GM19463 (cell line): ENCODE data around the gene PPFIBP1.
"Not testable (repeated sequence)": the region's sequence is repeated elsewhere in the genome, so short reads cannot be mapped to it uniquely, and the experiment has no call there.

Experiments
- ATAC-seq: cut with Tn5 transposase; IDR thresholded peaks from one replicate; pipeline ENCODE4 v1.9.1; 2021; ENCODE audit warnings: mild to moderate bottlenecking, moderate library complexity; ENCODE audit not compliant: unreplicated experiment

PPFIBP1 gene

DNA sequence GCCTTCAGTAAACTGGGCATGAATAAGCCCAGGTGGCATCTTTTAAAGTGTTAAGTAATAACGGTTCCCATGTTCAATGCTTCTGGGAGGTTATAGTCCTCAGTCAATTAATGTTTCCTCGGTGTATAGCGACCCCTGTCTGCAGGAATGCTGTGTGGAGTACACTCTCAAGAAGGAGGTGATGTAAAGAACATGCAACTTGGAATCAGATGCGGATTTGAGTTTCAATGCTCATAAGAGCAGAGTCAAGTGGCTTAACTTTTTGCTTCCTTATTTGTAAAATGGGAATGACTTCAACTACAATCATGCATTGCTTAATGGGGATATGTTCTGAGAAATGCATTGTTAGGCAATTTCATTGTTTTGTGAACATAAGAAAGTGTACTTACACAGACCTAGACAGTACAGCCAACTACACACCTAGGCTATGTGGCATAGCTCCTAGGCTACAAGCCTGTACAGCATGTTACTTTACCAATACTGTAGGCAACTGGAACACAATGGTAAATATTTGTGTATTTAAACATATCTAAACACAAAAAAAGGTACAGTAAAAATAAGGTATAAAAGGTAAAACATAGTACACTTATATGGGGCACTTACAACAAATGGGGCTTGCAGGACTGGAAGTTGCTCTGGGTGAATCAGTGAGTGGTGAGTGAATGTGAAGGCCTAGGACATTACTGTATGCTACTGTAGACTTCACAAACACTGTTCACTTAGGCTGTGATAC lies 179.9 kb downstream of the PPFIBP1 start:
- ATAC-seq = peak; percentile 94

DNA sequence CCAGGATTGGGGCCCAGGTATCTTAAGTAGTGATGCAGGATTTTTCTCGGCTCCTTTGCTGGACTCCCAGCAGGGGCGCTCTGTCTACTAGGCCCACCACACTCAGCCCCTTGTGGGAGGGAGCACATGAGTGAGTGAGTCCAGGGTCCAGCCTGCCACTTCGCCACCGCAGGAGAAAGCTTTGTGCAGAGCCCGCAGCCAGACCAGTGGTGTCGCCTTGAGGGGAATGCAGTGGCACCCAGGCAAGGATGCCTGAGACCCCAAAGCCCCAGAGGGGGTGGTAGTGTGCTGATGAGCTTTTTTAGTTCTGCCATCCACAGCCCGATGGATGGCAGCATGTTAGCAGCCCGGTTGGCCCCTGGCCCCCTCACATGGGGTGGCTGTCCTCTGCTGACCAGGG lies 181.3 kb downstream of the PPFIBP1 start:
- no peak for ATAC-seq

DNA sequence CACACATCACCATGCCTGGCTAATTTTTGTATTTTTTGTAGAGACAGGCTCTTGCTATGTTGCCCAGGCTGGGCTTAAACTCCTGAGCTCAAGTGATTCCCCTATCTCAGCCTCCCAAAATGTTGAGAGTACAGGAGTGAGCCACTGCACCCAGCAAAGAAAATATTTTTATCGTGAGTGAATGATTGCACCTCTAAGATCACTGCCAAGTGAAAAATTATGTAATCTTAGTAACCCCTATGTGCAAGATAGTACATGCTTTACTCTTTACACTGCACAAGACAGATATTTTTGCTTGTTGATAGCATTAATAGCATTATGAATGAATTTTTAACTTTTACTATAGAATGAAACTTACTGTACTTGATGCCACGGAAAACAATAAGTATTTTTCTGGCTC lies 183.2 kb downstream of the PPFIBP1 start:
- no peak for ATAC-seq

DNA sequence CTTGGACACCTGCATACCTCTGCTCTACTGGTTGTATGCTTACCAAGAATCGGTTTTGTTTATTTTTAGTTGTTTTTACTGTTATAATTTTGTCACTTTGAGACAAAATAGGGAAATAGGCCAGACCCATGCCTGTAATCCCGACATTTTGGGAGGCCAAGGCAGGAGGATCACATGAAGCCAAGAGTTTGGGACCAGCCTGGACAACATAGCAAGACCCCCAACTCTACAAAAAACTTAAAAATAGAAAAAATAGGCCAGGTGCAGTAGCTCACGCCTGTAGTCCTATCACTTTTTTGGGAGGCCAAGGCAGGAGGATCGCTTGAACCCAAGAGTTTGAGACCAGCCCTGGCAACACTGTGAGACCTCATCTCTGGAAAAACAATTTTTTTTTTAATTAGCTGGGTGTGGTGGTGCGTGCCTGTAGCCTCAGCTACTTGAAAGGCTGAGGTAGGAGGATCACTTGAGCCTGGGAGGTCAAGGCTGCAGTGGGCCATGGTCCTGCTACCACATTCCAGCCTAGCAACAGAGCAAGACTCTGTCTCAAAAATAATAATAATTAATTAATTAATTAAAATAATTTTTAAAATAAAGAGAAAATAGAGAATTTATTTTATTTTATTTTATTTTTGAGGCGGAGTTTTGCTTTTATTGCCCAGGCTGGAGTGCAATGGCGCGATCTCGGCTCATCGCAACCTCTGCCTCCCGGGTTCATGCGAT lies 185.4 kb downstream of the PPFIBP1 start:
- ATAC-seq = no peak

DNA sequence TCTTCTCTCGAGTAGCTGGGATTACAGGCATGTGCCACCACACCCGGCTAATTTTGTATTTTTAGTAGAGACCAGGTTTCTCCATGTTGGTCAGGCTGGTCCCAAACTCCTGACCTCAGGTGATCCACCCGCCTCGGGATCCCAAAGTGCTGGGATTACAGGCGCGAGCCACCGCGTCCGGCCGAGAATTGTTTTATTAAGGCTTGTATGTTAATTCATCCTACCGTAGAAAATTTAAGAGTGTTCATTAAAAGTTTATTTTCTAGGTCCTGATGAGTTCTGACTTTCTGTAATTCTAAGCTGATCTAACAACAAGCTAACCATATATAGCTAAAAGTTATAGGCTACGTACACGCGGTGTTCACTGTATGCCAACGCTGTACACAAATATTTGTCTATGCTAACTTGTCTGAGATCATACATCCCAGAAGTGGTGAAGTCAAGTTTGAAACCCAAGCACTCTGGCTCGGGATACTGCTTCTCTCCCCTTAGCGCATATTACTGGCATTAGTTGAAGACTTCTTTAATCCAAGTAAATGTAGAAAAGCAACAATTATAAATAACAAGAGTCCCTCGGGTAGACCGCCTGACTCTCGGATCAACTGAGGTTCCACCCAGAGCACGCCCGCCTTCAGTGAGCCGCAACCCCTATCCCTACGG lies 186.1 kb downstream of the PPFIBP1 start:
- peak; percentile 35 for ATAC-seq

DNA sequence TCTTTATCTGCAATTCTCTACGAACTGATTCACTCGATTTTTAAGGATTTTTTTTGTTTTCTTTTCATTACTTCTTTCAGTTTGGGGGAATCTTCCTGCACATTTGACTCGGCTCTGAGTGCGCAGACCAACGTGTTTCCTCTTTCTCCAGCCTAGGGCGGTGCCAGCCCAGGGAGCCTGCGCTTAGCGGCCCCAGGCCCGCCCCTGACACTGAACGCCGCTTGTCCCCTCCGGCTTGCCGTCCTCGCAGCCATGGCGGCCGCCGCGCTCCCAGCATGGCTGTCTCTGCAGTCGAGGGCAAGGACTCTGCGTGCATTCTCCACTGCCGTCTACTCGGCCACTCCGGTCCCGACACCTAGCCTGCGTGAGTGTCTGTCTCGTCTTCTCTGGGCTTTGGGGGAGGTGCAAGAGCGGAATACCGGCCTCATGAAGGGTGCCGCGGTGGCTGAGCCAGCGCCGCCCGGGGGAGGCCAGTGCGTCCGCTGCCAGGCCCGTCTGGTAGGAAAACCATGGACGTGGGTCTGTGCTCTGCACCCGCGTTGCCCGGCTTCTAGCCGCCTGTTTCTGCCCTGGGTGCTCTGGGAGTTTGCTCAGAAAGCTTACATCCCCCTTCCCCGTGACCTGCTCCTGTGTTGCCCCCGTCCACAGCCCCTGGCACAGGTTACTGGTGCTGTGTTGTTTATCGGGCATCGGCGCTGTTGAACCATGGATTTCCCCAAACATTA lies 186.7 kb downstream of the PPFIBP1 start, which contains the start of gene MRPS35:
MRPS35 (plus strand) TSS at position 241 of the 725 bp plus-strand sequence; CDS start at position 253, 12 bp downstream.
- peak; percentile 96 for ATAC-seq

DNA sequence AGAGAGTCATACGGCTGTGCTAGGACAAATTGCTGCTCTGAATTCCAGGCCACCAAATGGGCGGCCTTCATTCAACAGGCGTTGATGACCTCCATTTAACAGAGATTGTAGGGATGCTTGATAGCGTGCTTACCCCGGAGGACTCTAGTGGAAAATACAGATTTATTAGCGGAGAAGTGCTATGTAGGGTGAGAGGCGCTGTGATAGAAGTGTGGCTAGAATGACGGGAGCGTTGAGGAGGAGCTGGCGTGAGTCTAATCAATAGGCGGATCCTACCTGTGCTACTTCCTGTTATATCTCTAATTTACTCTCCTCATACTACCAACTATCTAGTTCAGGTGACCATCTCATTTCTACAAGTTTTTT lies 187.3 kb downstream of the PPFIBP1 start:
- ATAC-seq = no peak

DNA sequence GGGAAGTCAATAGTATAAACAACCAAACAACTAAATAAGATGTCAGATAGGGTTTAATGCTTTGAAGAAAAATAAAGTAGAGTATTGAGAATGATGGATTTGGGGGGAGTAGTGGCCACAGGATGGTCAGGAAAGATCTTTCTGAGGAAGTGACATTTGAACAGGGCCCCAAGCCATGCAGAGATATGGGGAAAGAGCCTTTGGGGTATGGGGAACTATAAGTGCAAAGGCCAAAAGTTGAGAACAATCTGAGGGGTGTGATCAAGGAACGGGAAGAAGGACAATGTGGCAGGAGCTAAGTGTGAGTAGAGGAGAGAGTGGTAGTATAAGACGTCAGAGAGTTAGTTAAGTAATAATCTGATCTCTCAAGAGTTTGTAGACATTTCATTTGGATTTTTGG lies 188.0 kb downstream of the PPFIBP1 start:
- no peak for ATAC-seq

DNA sequence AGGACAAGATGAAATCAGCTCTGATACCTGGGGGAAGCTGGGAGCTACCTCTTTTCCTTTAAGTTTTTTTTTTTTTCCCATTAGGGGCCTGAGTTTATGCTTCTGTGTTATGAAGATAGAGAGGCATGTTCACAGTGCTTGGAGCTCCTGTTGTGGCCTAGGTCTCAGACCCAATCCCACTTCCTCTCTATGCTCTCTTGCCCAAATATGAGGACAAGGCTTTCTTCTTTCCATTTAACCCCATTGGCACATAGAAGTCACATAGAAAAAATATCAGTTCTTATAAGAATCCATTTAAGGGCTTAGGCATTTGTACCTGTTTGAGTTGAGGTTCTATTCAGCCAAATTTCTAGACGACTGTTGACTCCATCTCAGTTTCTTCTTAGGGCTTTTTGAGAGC lies 199.2 kb downstream of the PPFIBP1 start:
- no peak for ATAC-seq

DNA sequence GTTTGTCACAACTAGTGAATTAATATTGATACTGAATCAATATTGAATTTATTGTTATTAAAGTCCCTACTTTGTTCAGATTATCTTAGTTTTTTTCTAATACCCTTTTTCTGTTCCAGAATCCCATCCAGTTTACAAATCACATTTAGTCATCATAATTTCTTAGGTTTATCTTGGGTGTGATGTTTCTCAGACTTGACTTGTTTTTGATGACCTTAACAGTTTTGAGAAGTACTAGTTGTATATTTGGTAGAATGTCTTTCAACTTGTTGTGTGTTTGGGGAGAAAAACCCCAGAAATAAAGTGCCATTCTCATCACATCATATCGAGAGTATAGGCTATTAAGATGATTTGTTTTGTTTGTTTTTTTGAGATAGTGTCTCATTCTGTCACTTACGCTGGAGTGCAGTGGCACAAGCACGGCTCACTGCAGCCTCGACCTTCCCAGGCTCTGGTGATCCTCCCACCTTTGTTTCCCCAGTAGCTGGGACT lies 206.1 kb downstream of the PPFIBP1 start:
- ATAC-seq = no peak

DNA sequence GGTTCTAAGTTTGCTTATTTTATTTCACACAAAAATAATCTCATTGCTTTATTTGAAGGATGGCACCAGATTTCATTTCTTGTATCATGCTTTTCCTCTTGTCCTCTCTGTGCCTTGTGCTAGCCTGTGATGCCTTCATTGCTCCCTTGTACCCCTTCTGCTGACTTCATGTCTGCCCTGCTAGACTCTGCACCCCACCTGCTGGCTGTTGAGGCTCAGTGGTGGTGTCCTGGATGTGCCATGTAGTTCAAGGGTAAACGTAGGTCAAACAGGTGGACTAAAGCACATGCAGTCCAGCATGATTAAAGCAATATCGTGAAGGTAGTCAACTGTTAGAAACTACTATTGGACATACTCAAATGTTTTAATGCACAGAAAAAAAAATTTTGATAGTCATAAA lies 208.3 kb downstream of the PPFIBP1 start:
- ATAC-seq = no peak

DNA sequence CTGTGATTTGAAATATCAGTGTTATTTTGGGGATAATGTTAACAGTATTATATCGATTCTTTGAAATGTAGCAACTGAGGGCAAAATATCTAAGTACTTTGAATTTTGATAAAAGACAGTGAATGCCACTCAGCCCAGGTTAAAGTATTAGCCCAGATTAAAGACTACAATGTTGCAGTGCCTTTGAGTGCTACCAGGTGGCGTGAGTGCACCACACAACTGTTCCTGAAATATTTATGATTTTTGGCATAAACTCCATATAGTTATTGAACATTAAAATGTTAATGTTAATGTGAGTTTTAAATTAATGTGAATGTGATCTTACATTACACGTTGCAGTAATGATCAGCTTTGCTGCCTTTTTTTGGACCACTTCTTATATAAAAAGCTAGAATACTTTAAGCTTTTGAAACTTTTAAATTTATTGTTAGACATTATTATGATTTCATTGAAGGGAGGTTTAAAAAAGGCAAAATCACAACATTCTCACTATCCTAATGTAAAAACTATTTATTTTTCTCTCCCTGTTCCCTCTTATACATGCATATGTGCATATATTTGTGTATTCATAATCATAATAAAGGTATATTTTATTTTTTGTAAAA lies 209.1 kb downstream of the PPFIBP1 start:
- ATAC-seq = no peak

DNA sequence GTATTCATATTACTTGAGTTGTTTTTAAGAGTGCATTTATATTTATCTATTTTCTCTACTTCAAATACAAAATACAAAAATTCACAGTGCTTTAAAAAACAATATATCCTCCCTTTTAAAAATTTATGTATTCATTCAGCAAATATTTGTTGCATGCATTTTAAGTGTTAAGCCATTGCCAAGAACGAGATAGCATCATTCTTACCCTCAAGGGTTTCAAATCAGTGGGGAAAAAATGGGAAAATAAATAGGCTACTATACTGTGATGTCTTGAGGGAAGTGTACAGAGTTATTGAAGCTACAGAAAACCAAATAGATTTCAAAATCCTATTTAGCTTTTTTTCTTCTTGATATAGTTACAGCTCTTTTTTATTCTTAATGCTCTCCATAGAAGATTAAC lies 209.8 kb downstream of the PPFIBP1 start:
- ATAC-seq = no peak

DNA sequence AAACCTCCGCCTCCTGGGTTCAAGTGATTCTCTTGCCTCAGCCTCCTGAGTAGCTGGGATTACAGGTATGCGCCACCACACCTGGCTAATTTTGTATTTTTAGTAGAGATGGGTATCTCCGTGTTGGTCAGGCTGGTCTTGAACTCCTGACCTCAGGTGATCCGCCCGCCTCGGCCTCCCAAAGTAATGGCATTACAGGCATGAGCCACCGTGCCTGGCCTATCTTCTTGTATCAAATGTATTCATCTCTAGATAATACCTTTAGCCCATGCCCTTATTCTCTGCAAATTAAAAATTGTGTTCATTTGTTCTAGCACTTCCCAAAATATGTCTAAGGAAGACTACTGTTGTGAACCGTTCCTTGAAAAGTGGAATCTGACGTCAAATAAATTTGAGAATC lies 210.3 kb downstream of the PPFIBP1 start:
- ATAC-seq = not testable (repeated sequence)

DNA sequence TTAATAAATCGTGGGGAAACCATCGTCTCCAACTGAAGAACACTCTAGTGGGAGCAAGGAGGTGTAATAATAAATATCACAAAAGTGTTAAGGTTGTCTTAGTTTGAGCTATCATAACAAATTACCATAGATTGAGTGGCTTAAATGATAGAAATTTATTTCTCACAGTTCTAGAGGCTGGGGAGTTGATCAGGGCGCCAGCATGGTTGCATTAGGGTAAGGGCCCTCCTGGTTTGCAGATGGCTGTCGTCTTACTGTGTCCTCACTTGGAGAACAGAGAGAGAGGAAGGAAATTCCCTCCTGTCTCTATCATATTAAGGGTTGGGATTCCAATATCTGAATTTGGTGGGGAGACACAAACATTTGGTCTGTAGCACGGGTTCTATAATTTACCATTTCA lies 219.6 kb downstream of the PPFIBP1 start:
- no peak for ATAC-seq
